ENCODE results near the gene ABCA9.

DNA sequence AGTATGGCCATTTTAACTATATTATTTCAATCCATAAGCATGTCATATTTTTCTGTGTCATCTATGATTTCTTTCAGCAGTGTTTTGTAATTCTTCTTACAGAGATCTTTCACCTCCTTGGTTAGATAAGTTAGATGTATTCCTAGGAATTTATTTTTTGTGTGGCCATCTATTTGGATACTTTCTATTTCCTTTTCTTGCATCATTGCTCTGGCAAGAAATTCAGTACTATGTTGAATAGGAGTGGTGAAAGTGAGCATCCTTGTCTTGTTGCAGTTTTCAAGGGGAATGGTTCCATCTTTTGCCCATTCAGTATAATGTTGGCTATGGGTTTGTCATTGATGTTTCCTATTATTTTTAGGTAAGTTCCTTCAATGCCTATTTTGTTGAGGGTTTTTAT, 15.1 kb upstream of the ABCA9 start:
- TF ChIP-seq CTCF (IDR thresholded peaks at IDR 0.05) (no peak), POLR2A (IDR thresholded peaks at IDR 0.05) (no peak)

Data from adrenal gland (tissue), 5 donors.